ENCODE measurements around the gene COPZ1.
A peak's percentile ranks its signal among the peaks of the same experiment; 100 is the strongest.

The COPZ1 gene

DNA sequence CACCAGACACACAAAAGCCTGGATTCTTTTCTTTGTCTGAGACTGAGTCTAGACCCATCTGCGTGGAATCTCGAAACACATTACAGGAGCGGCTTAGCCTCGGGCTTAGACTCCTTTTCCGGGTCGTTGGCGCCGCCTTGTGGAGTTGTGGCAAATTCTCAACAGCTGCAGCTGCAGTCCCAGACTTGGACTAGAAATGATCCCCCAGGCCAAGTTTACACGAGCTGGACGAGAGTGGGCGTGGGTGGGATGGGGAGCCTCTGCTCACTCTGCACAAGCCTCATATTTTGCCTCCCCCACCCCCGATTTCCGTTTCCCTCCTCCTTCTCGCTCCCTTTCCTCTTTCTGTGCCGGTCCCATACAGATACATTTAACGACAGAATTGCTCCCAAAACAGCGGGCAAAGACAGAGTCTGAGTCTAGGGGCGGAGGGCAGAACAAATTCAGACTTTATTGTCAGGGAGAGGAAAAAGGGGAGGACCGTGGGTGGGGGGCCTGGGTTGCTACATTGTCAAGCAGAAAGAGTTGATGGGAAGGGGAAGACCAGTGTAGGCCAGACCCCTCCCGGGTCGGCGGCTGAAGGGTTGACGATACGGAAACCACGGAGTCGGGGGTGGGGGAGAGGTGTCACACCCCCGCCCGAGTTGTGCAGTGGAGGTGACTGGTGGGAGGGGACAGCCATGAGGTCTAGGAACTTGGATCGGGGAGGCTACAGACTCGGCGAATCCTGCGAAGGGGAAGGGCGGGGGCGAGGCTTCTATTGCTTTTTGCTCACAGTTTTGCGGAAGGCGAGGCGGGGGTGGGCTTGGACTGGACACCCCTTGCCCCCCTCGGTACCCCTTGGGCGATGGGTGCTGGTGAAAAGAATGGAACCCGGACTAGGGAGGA is 44.0 kb downstream of the COPZ1 start:
- TF ChIP-seq, protein P1, sequence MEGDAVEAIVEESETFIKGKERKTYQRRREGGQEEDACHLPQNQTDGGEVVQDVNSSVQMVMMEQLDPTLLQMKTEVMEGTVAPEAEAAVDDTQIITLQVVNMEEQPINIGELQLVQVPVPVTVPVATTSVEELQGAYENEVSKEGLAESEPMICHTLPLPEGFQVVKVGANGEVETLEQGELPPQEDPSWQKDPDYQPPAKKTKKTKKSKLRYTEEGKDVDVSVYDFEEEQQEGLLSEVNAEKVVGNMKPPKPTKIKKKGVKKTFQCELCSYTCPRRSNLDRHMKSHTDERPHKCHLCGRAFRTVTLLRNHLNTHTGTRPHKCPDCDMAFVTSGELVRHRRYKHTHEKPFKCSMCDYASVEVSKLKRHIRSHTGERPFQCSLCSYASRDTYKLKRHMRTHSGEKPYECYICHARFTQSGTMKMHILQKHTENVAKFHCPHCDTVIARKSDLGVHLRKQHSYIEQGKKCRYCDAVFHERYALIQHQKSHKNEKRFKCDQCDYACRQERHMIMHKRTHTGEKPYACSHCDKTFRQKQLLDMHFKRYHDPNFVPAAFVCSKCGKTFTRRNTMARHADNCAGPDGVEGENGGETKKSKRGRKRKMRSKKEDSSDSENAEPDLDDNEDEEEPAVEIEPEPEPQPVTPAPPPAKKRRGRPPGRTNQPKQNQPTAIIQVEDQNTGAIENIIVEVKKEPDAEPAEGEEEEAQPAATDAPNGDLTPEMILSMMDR (IDR thresholded peaks at IDR 0.05; ENCODE audit: low read depth, low read length), result peak; percentile 93
- DNase-seq (ENCODE audit: extremely low read depth, low read depth), result peak; percentile 70

DNA sequence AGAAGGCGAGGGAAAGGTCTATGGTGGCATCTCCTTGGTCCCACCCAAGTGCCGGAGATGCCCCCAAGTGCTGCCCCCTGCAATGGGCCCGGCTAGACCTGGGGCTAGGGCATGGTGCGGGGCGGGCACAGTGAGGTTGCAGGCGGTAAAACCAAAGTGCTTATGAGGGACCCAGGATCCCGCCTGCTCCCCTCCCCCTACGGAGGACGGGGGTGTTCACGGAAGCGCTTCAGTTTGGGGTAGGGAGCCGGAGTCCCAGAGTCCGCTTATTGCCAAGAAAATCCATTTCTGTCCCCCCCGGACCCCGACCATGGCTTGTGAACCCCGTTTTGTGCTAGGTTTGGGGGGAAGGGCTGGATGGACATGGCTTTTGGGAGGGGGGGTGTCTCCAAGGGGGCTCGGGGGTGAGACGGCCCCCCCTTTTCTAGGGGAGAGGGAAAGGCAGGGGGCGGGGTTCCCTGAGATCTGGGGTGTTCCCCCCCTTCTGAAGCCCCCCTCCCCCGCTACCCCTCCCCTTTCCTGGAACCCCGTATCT is 44.7 kb downstream of the COPZ1 start:
- TF ChIP-seq, protein P1 (IDR thresholded peaks at IDR 0.05; ENCODE audit: low read depth, low read length), result no peak; the same call in none of the 2 replicates
- no peak for DNase-seq (ENCODE audit: extremely low read depth, low read depth)

DNA sequence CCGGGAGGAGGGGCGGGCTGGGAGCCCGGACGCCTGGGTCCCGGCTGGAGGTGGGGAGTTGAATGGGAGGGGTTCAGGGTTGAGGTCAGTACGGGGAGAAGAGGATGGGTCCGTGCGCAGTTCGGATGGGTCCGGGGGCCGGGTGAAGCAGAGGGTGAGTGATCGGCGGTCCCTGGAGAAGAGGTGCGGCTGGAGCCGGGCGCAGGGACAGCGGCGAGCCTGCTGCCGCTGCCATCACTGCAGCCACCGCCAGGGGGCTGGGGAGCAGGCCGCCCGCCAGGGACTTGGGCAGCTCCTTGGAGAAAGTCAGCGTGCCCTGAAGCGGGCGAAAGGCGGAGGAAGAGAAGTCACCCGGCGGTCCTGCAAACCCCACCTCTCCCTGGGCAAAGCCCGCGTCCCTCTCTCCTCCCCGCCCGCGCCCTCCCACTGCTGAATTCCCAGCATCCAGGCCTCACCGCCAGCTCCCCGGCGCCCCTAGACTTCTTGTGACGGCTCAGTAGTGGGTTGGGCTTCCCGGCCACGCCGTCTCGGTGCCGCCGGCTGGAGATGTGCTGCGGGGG is 45.3 kb downstream of the COPZ1 start:
- TF ChIP-seq, protein P1 (IDR thresholded peaks at IDR 0.05; ENCODE audit: low read depth, low read length), result peak; percentile 92
- peak; percentile 69 for DNase-seq (ENCODE audit: extremely low read depth, low read depth)

DNA sequence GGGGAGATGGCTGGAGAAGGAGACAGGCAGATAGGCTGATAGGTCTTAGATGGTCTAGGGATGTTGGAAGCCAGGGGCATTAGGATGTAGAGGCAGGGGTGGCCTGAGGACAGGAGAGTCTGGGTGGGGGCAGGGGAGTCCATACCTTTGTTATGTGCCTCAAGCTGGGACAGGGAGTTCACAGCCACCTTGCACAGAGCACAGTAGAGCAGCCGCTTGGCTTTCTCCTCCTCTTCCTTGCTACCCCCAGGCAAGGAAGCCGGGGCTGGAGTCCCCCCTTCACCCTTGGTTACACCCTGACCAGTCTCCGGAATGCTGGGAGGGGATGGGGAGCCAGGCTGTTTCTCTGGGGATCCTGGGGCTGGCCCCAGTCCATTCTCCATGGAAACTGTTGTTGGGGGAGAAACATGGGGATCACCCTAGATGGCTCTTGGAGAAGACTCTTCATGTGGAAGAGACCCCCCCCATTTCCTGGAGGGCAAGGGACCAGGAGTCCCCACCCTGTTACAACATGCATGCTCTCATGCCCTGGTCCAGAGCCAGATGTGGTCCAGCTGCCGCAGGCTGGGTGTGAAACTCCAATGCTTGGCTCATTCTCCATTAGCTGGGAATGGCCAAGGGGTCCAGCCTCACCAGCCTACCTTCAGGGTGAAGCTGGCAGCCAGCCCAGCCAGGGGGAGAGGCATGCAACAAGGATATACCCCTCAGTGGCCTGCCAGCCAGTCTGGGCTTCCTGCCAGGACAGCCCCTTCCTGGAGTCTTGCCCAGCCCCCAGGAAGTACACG is 46.6 kb downstream of the COPZ1 start:
- TF ChIP-seq, protein P1 (IDR thresholded peaks at IDR 0.05; ENCODE audit: low read depth, low read length), result no peak
- no peak for DNase-seq (ENCODE audit: extremely low read depth, low read depth)

DNA sequence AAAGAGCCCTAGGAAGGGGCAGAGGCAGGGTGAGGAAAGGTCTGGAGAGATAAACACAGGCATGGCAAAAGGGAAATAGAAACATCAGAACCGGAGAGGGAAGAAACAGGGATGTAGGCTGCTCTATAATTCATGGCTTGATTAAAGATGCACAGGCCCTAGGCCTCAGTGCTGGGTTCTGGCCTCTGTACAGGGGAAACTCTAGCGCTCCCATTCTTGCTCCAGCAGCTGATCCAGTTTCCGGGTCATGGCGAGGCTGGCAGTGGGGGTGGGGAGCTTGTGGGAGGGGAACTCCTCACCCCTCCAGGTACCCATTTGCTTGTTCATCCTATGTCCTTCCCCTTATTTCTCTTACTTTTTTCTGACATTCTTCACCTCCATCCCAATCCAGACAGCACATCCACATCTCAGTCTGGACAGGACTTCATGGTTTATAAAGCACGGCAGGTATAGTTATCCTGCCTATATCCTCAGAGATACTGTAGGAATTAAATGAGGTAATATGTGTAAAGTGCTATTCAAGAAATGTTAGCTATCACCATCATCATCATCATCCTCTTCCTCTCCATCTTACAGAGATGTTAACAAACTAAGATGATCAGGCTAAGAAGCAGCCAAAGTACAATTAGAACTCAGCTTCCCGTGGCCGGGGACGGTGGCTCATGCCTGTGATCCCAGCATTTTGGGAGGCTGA is 47.3 kb downstream of the COPZ1 start:
- TF ChIP-seq, protein P1 (IDR thresholded peaks at IDR 0.05; ENCODE audit: low read depth, low read length), result no peak
- DNase-seq (ENCODE audit: extremely low read depth, low read depth), result no peak

DNA sequence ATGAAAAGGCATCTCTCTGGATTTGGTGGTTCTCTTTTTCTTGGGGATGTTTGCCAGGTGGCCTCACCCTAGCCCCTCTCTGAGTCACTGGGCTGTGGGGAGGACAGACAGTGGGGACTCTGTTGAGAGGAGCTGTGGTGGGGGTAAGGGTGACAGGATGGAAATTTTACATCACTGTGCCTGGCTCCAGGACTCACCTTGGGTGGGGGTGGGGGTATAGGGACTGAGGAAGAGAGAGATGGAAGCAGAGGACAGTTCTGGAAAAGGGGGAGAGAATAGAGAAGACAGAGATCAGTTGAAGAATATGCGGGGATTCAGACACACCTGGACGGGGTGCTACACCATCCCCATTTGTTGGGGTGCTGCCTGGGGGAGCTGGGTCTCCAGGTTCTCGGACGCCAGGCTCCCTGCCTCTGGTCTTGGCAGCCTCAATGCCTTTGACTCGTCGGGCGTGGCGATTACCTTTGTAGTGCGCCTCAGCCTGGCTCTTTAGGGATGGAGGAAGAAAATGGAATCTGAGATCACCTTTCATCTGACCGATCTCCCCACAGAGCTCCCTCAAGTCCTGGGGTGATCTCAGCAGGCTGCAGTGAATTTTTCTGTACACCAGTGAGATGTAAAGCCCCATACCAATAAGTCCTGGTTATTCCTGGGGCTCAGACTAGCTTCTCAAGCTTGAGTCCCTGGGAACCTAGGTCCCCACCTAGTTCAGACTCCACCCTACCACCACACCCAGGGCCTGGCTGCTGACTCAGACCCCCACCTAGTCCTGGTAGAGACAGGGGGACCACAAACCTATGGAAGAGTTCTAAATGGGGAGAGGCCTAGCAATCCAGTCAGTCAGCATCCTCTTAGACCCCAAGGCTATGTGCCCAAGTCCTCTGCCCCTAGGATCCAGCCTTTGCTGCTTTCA is 49.0 kb downstream of the COPZ1 start:
- DNase-seq (ENCODE audit: extremely low read depth, low read depth), result no peak
- TF ChIP-seq, protein P1 (IDR thresholded peaks at IDR 0.05; ENCODE audit: low read depth, low read length), result no peak

Measured in AG09319 (cell line).